Adrenal gland (tissue), 5 donors: ENCODE measurements around the gene BARHL1.

Experiments used
- CTCF ChIP-seq, 6 experiments: fragments of 450-650 bp in 4 of 6; fragments of 200-600 bp in 2 of 6; sonication (generic) in 1 of 6; IDR thresholded peaks; 1 replicate in 5 of 6; 2 replicates in 1 of 6; pipeline versions ENCODE4 v1.5.1 to v1.8.0; 2016 to 2021; ENCODE audit warnings: antibody characterized with exemption in 6 of 6, mild to moderate bottlenecking in 2 of 6, moderate library complexity in 1 of 6
- POLR2A ChIP-seq, 2 donors: fragments of 450-650 bp; IDR thresholded peaks; one replicate each; pipeline ENCODE4 v1.6.1; 2017; ENCODE audit warnings: antibody characterized with exemption in 2 of 2, mild to moderate bottlenecking in 2 of 2, moderate library complexity in 1 of 2
- donor health status: DM: no; HTN: no; CAD: no.

GRCh38 chr9:132634327-132634726 is 51.9 kb downstream of the BARHL1 start:
- TF ChIP-seq CTCF (IDR thresholded peaks at IDR 0.05), result no peak
- no peak for TF ChIP-seq POLR2A (IDR thresholded peaks at IDR 0.05)
